SK-N-MC (cell line): ENCODE measurements around the gene CBX3.

Experiments
- EZH2 ChIP-seq: fragments of 200-600 bp; sonication (generic); IDR thresholded peaks from one replicate; pipeline ENCODE4 v1.6.1; 2017; ENCODE audit warnings: antibody characterized with exemption
- FOXP2 ChIP-seq: optimal IDR thresholded peaks from 2 replicates; pipeline ENCODE3; 2011; ENCODE audit warnings: mild to moderate bottlenecking, moderate library complexity; ENCODE audit not compliant: insufficient read depth; ENCODE audit errors: extremely low read length, control extremely low read depth
- POLR2AphosphoS5 ChIP-seq: IDR thresholded peaks from 2 replicates; pipeline ENCODE4 v1.6.1; 2012; ENCODE audit warnings: mild to moderate bottlenecking, low read depth, low read length, borderline replicate concordance

DNA sequence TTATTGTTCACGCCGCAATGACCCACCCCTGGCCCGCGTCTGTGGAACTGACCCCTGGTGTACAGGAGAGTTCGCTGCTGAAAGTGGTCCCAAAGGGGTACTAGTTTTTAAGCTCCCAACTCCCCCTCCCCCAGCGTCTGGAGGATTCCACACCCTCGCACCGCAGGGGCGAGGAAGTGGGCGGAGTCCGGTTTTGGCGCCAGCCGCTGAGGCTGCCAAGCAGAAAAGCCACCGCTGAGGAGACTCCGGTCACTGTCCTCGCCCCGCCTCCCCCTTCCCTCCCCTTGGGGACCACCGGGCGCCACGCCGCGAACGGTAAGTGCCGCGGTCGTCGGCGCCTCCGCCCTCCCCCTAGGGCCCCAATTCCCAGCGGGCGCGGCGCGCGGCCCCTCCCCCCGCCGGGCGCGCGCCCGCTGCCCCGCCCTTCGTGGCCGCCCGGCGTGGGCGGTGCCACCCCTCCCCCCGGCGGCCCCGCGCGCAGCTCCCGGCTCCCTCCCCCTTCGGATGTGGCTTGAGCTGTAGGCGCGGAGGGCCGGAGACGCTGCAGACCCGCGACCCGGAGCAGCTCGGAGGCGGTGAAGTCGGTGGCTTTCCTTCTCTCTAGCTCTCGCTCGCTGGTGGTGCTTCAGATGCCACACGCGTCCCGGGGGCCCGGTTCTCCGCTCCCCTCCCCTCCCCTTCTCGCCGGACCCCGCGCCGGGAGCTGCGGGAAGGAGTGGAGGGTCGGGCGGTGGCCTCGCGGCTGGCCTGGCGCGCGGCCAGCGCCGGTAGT is at the start of gene CBX3:
- TF ChIP-seq POLR2AphosphoS5 (peak; percentile 77), EZH2 (no peak), FOXP2 (peak; percentile 2)
